ENCODE data around the gene PPIL1.
A peak's percentile ranks its signal among the peaks of the same experiment; 100 is the strongest.

The PPIL1 gene

DNA sequence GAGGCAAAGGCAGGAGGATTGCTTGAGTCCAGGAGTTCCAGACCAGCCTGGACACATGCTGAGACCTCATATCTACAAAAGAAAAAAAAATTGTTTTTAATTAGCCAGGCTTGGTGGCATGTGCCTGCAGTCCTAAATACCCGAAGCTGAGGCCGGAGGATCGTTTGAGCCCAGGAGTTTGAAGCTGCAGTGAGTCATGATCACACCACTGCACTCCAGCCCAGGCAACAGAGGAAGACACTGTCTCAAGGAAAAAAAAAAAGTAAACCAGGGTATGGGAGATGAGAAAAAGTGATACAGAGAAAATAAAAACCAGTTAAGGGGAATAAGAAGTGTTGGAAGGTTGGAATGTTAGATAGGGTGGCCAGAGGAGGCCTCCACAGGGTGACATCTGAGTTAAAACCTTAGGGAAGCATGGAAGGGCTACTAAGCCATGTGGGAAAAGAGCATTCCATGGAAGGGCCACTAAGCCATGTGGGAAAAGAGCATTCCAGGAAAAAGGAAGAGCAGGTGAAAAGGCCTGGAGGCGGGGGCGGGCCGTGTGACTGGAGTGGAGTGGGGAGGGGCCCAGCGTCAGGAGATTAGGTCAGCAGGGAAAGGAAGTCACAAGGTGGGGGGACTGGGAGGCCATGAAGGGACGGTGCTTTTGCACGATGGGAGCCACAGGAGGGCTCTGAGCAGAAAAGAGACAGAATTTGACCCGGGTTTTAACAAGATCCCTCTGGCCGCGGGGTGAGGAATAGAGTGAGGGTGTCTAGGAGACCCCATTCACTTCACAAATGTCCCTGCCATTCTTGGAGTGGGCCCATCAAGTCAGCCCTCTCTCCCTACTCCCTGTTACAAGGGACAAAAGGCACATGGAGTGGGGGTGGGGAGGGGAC lies 53.7 kb downstream of the PPIL1 start (continued):
- TF ChIP-seq ZNF544 (tag by site-specific recombination; IDR thresholded peaks at IDR 0.05) = no peak
- TF ChIP-seq KLF17 (tag by site-specific recombination; IDR thresholded peaks at IDR 0.05) = peak; percentile 32; the same call in 1 of the 2 replicates
- peak; percentile 41; the same call in 1 of the 2 replicates for TF ChIP-seq ZBTB17 (tag by site-specific recombination; IDR thresholded peaks at IDR 0.05)
- no peak for TF ChIP-seq GFI1B (tag by site-specific recombination; IDR thresholded peaks at IDR 0.05)

GRCh38 chr6:36818756-36819155 lies 55.8 kb downstream of the PPIL1 start:
- Histone ChIP-seq H3K4me3 (ENCODE audit: low read depth, low read length) (no peak overlapping the region), H3K36me3 (ENCODE audit: control insufficient read depth in 2 of 2, insufficient read depth in 1 of 2, low read length in 2 of 2) (no peaks in the 10 kb centered on the region), H3K9me3 (ENCODE audit: control insufficient read depth, insufficient read depth, low read depth, low read length) (no peaks in the 10 kb centered on the region), H3K4me1 (ENCODE audit: control insufficient read depth, insufficient read depth, low read length) (peaks cover 4% of the 10 kb centered on the region), H3K27ac (ENCODE audit: extremely low read depth, low read depth, low read length) (no peak overlapping the region)
- TF ChIP-seq ZNF23 (tag by site-specific recombination; IDR thresholded peaks at IDR 0.05; ENCODE audit: borderline replicate concordance) (no peak), ZNF341 (tag by site-specific recombination; IDR thresholded peaks at IDR 0.05; ENCODE audit: low read depth) (no peak), ZNF654 (tag by site-specific recombination; IDR thresholded peaks at IDR 0.05; ENCODE audit: low read depth) (no peak), SETDB1 (IDR thresholded peaks at IDR 0.05; ENCODE audit: insufficient read length, low read length) (no peak), GLI4 (tag by site-specific recombination; IDR thresholded peaks at IDR 0.05) (no peak), CTCF (tag by site-specific recombination; IDR thresholded peaks at IDR 0.05) (no peak), ZNF2 (tag by site-specific recombination; IDR thresholded peaks at IDR 0.05) (no peak), SP7 (tag by site-specific recombination; IDR thresholded peaks at IDR 0.05) (no peak), ZNF169 (tag by site-specific recombination; IDR thresholded peaks at IDR 0.05) (no peak), ZNF510 (tag by site-specific recombination; IDR thresholded peaks at IDR 0.05; ENCODE audit: insufficient replicate concordance) (no peak), ZNF335 (tag by site-specific recombination; conservative IDR thresholded peaks at IDR 0.05) (no peak)
- TF ChIP-seq, protein P1, sequence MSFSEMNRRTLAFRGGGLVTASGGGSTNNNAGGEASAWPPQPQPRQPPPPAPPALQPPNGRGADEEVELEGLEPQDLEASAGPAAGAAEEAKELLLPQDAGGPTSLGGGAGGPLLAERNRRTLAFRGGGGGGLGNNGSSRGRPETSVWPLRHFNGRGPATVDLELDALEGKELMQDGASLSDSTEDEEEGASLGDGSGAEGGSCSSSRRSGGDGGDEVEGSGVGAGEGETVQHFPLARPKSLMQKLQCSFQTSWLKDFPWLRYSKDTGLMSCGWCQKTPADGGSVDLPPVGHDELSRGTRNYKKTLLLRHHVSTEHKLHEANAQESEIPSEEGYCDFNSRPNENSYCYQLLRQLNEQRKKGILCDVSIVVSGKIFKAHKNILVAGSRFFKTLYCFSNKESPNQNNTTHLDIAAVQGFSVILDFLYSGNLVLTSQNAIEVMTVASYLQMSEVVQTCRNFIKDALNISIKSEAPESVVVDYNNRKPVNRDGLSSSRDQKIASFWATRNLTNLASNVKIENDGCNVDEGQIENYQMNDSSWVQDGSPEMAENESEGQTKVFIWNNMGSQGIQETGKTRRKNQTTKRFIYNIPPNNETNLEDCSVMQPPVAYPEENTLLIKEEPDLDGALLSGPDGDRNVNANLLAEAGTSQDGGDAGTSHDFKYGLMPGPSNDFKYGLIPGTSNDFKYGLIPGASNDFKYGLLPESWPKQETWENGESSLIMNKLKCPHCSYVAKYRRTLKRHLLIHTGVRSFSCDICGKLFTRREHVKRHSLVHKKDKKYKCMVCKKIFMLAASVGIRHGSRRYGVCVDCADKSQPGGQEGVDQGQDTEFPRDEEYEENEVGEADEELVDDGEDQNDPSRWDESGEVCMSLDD (tag by site-specific recombination; IDR thresholded peaks at IDR 0.05) = no peak
- TF ChIP-seq, protein P2, sequence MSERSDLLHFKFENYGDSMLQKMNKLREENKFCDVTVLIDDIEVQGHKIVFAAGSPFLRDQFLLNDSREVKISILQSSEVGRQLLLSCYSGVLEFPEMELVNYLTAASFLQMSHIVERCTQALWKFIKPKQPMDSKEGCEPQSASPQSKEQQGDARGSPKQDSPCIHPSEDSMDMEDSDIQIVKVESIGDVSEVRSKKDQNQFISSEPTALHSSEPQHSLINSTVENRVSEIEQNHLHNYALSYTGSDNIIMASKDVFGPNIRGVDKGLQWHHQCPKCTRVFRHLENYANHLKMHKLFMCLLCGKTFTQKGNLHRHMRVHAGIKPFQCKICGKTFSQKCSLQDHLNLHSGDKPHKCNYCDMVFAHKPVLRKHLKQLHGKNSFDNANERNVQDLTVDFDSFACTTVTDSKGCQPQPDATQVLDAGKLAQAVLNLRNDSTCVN (tag by site-specific recombination; optimal IDR thresholded peaks at IDR 0.05) = no peak
- POLR2A ChIA-PET = no interaction called here
- CTCF ChIA-PET = no interaction called here

All from HEK293 (cell line).